MM.1S (cell line): Measurements from ENCODE around the gene ERGIC3.
"Not testable (repeated sequence)": the region's sequence is repeated elsewhere in the genome, so short reads cannot be mapped to it uniquely, and the experiment has no call there.

Source experiments
- DNase-seq: peaks from one replicate; pipeline ENCODE4 v3.0.0-alpha.2; 2015
- H2AFZ ChIP-seq: fragments of 300-600 bp; sonication (generic); 2 replicates; pipeline ENCODE4 v1.6.0; 2016; ENCODE audit warnings: antibody characterized with exemption, low read length
- H3F3A ChIP-seq: fragments of 300-600 bp; sonication (generic); 2 replicates; pipeline ENCODE4 v1.6.1; 2016; ENCODE audit warnings: mild to moderate bottlenecking, antibody characterized with exemption, low read length, moderate library complexity, mixed read lengths; ENCODE audit not compliant: insufficient read depth
- H3K27ac ChIP-seq: fragments of 300-600 bp; sonication (generic); 2 replicates; pipeline ENCODE4 v1.5.1; 2016; ENCODE audit warnings: mild to moderate bottlenecking, low read length
- H3K27me3 ChIP-seq: fragments of 300-600 bp; sonication (generic); replicated peaks from 2 replicates; pipeline ENCODE4 v1.6.0; 2016; ENCODE audit warnings: low read length; ENCODE audit not compliant: insufficient read depth
- H3K36me3 ChIP-seq: fragments of 300-600 bp; sonication (generic); replicated peaks from 2 replicates; pipeline ENCODE4 v1.6.1; 2016; ENCODE audit warnings: mild to moderate bottlenecking, low read length, mixed read lengths; ENCODE audit not compliant: insufficient read depth
- H3K4me1 ChIP-seq: fragments of 300-600 bp; sonication (generic); 2 replicates; pipeline ENCODE4 v1.6.1; 2016; ENCODE audit warnings: low read length, mixed read lengths
- H3K4me2 ChIP-seq: fragments of 300-600 bp; sonication (generic); 2 replicates; pipeline ENCODE4 v1.6.0; 2016; ENCODE audit warnings: low read depth, low read length
- H3K4me3 ChIP-seq: fragments of 300-600 bp; sonication (generic); 2 replicates; pipeline ENCODE4 v1.5.1; 2016; ENCODE audit warnings: low read length, mixed read lengths
- H3K79me2 ChIP-seq: fragments of 300-600 bp; sonication (generic); 2 replicates; pipeline ENCODE4 v1.6.1; 2016; ENCODE audit warnings: mixed run types, low read length, mixed read lengths
- H3K9ac ChIP-seq: fragments of 300-600 bp; sonication (generic); 2 replicates; pipeline ENCODE4 v1.6.1; 2016; ENCODE audit warnings: low read length, mixed read lengths
- H3K9me2 ChIP-seq: fragments of 300-600 bp; sonication (generic); replicated peaks from 2 replicates; pipeline ENCODE4 v1.6.1; 2016; ENCODE audit warnings: mild to moderate bottlenecking, low read length, mixed read lengths; ENCODE audit not compliant: insufficient read depth
- H3K9me3 ChIP-seq: fragments of 300-600 bp; sonication (generic); replicated peaks from 2 replicates; pipeline ENCODE4 v1.6.1; 2016; ENCODE audit warnings: mild to moderate bottlenecking, low read length, mixed read lengths; ENCODE audit not compliant: insufficient read depth
- H4K20me1 ChIP-seq: fragments of 300-600 bp; sonication (generic); 2 replicates; pipeline ENCODE4 v1.6.1; 2016; ENCODE audit warnings: mild to moderate bottlenecking, low read length, moderate library complexity, mixed read lengths; ENCODE audit not compliant: insufficient read depth
- CTCF ChIP-seq: fragments of 300-600 bp; sonication (generic); IDR thresholded peaks from 2 replicates; pipeline ENCODE4 v1.5.1; 2016; ENCODE audit warnings: antibody characterized with exemption, low read length, mixed read lengths
- EZH2 ChIP-seq: fragments of 300-600 bp; sonication (generic); optimal IDR thresholded peaks from 2 replicates; pipeline ENCODE3; 2017; ENCODE audit warnings: low read depth, mild to moderate bottlenecking, antibody characterized with exemption, low read length, mixed read lengths
- EZH2phosphoT487 ChIP-seq: fragments of 300-600 bp; sonication (generic); IDR thresholded peaks from 2 replicates; pipeline ENCODE4 v1.6.1; 2018; ENCODE audit warnings: antibody characterized with exemption, low read length

ERGIC3 gene

GRCh38 chr20:35552914-35553313 is 11.0 kb downstream of the ERGIC3 start:
- Histone ChIP-seq H2AFZ (no peak overlapping the region), H3K4me3 (no peak overlapping the region), H3K9me3 (no peaks in the 10 kb centered on the region), H3F3A (no peaks in the 10 kb centered on the region), H3K9me2 (no peaks in the 10 kb centered on the region), H3K27me3 (no peaks in the 10 kb centered on the region), H4K20me1 (no peaks in the 10 kb centered on the region), H3K36me3 (no peaks in the 10 kb centered on the region), H3K79me2 (no peaks in the 10 kb centered on the region), H3K27ac (no peak overlapping the region), H3K4me1 (no peaks in the 10 kb centered on the region), H3K9ac (no peak overlapping the region), H3K4me2 (no peak overlapping the region)
- no peak for DNase-seq
- no peak for TF ChIP-seq EZH2
- no peak for TF ChIP-seq EZH2phosphoT487
- TF ChIP-seq CTCF: no peak

- DNase-seq, H3K27ac ChIP-seq, H3K9me2 ChIP-seq, H3K9ac ChIP-seq, H3K4me3 ChIP-seq, H3K4me2 ChIP-seq, H3K36me3 ChIP-seq, H4K20me1 ChIP-seq, H3K9me3 ChIP-seq, H3K4me1 ChIP-seq, H2AFZ ChIP-seq, H3K79me2 ChIP-seq, H3F3A ChIP-seq, H3K27me3 ChIP-seq: not testable (repeated sequence)
Measured at GRCh38 chr20:35555461-35555860, 13.6 kb downstream of the ERGIC3 start.

- Histone ChIP-seq H3K9me3 (no peaks in the 10 kb centered on the region), H3K9me2 (no peaks in the 10 kb centered on the region), H3K4me3 (no peak overlapping the region), H3K79me2 (no peaks in the 10 kb centered on the region), H3K36me3 (no peaks in the 10 kb centered on the region), H3K4me2 (no peak overlapping the region), H4K20me1 (no peaks in the 10 kb centered on the region), H2AFZ (no peak overlapping the region), H3K27me3 (no peaks in the 10 kb centered on the region), H3K4me1 (no peaks in the 10 kb centered on the region), H3K27ac (no peak overlapping the region), H3K9ac (no peak overlapping the region), H3F3A (no peaks in the 10 kb centered on the region)
- TF ChIP-seq EZH2phosphoT487 (no peak), EZH2 (no peak), CTCF (no peak)
- DNase-seq: no peak
Measured at GRCh38 chr20:35555951-35556645, 14.2 kb downstream of the ERGIC3 start.

GRCh38 chr20:35556871-35557270 is 15.0 kb downstream of the ERGIC3 start:
- no peak overlapping the region for H3K9ac ChIP-seq
- no peaks in the 10 kb centered on the region for H3K9me3 ChIP-seq
- no peaks in the 10 kb centered on the region for H3K9me2 ChIP-seq

More at GRCh38 chr20:35556871-35557270, 15.0 kb downstream of the ERGIC3 start:
- H3K27me3 ChIP-seq: no peaks in the 10 kb centered on the region
- no peak overlapping the region for H2AFZ ChIP-seq
- TF ChIP-seq CTCF (no peak), EZH2phosphoT487 (no peak), EZH2 (no peak)
- H4K20me1 ChIP-seq: no peaks in the 10 kb centered on the region
- no peaks in the 10 kb centered on the region for H3K79me2 ChIP-seq
- H3K27ac ChIP-seq: no peak overlapping the region
- no peak overlapping the region for H3K4me2 ChIP-seq
- H3F3A ChIP-seq: no peaks in the 10 kb centered on the region
- no peaks in the 10 kb centered on the region for H3K4me1 ChIP-seq
- H3K4me3 ChIP-seq: no peak overlapping the region
- no peaks in the 10 kb centered on the region for H3K36me3 ChIP-seq
- DNase-seq: no peak
